DOHH2 (cell line): ENCODE measurements around the gene BBOF1.

Experiments
- CTCF ChIP-seq: fragments of 200-600 bp; sonication (generic); IDR thresholded peaks from one replicate; pipeline ENCODE4 v1.5.1; 2014; ENCODE audit warnings: antibody characterized with exemption, mild to moderate bottlenecking, low read depth, low read length; ENCODE audit not compliant: poor library complexity, severe bottlenecking
- EZH2phosphoT487 ChIP-seq: fragments of 200-600 bp; sonication (generic); IDR thresholded peaks from 2 replicates; pipeline ENCODE4 v1.6.1; 2017; ENCODE audit warnings: borderline replicate concordance, mild to moderate bottlenecking, antibody characterized with exemption, low read length, moderate library complexity, mixed read lengths

- TF ChIP-seq CTCF: no peak
- no peak for TF ChIP-seq EZH2phosphoT487
These were observed 64.7 kb downstream of the BBOF1 start for GRCh38 chr14:74083784-74084276.
